HG03103 (cell line): ENCODE results near the gene ROS1.
"Not testable (repeated sequence)": the region's sequence is repeated elsewhere in the genome, so short reads cannot be mapped to it uniquely, and the experiment has no call there.

Experiments
- ATAC-seq: cut with Tn5 transposase; IDR thresholded peaks from one replicate; pipeline ENCODE4 v1.9.1; 2021; ENCODE audit warnings: low read depth; ENCODE audit not compliant: unreplicated experiment

ROS1 gene

DNA sequence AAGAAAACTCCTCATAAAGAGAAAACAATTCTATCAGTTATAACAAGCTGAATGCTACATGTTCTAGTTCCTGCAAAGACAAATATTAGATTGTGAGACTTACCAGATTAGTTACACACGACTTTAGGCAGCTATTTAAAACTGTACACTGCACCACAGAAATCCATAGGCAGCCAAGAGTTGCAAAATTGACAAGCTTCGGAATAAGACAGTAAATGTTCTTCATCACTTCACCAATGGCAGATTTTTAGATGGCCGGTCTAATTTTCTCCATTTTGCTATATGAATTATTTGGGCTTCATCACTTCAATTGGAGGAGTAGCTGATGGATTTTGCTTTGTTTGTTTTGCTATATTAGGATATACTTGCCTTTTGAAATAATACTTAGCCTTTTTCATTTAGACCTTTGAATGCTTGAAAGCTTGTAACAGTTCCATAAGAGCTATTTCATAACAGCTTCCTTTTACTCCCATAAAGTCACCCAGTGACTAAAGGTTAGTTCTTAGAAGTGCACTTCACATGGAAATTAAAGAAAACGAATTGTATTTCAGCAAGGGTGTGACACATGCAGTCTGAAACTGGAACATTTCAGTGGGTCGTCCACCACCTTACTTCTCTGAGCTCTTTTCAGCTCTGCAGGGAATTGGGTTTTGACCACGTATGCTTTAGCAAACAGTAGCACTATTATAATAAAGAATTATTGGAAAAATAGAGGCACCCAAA, at the start of gene ROS1:
ROS1 (minus strand) TSS at position 512 of the 723 bp plus-strand sequence; CDS start at position 226, 286 bp downstream.
- no peak for ATAC-seq

DNA sequence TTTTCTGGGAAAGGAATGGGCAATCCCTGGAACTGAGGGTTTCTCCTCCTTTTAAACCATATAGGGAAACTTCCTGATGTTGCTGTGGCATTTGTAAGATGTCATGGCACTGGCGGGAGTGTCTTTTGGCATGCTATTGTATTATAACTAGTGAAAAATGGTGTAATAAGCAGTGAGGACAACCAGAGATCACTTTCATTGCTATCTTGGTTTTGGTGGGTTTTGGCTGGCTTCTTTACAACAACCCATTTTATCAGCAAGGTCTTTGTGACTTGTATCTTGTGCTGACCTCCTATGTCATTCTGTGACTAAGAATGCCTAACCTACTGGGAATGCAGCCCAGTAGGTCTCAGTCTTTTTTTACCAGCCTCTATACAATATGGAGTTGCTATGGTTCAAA, 47.7 kb upstream of the ROS1 start:
- ATAC-seq = no peak

DNA sequence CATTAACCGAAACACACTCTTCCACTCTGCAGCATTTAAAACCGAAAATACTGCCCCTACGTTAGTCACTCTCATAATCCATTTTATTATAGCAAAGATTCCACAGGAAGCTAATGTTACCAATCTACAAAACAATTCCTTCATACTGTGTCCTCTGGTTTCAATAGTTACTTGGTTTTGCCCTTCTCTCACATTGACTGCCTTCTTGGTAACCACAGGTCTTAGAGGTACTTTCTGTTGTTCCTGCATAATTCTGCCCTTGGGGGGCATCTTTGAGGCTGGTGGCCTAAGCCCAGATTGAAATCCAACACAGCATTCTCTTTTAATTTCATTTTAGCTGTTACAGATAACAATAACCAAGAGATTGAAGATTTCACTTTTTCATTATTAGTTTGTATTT, 46.9 kb upstream of the ROS1 start:
- no peak for ATAC-seq

DNA sequence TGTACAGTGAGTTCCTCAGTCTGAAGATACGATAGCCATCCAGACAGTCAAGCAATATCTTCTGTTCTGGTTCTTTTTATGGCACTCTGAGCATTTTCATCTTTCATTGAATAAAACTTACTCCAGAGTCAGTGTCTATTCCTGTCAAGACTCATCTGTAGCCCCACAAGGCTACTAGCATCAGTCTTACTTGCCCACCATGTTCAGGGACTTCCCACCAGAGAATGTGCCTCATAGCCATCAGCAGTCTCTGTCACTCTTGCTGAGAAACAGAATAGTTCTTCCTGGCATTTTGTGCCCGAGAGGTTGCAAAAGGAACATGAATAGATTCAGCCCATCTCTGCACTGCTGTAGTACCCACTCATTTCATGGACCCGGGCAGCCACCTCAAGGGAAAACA, 44.0 kb upstream of the ROS1 start:
- ATAC-seq = no peak

DNA sequence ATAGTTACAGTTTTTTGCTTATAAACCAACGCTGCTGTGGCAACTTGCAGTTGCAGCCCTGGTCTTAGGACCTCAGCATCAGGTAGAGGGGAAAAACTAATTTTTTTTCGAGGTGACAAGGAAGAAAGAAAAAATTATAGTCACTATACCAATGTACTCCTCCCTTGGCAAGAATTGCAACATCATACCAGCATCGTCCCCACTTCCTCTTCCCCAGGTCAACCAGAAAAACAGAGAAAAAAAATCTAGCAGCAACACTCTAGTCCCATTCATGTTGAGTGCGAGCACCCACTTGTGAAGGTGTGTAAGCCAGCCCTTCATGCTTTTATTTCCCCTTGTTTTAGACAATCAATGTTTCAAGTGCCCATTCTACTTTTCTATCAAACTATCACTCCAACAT, 43.6 kb upstream of the ROS1 start:
- no peak for ATAC-seq

DNA sequence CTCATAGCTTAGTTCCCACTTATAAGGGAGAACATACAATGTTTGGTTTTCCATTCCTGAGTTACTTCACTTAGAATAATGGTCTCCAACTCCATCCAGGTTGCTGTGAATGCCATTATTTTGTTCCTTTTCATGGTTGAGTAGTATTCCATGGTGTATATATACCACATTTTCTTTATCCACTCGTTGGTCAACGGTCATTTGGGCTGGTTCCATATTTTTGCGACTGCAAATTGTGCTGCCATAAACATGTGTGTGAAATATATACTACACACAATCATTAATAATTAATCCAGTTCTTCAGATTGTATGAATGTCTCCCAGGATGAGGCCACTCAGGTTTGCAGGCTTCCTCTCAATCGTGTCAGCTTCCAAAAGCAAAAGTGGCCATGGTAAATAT, 42.8 kb upstream of the ROS1 start:
- ATAC-seq = not testable (repeated sequence)

DNA sequence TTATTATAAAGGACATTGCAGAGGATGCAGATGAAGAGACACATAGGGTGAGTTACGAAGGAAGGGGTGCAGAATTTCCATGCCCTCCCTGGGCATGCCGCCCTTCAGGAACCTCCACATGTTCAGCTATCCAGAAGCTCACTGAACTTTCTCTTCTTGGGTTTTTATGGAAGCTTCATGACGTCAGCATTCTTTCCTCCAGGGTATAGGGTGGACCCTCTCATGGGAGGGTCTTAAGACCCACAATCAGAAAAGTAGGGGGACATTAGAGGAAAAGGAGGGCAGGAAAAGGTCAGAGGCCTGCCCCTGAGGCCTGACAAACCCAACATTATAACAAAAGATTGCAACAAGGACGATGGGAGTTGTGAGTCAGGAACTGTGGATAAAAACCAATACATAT, 42.1 kb upstream of the ROS1 start:
- no peak for ATAC-seq

DNA sequence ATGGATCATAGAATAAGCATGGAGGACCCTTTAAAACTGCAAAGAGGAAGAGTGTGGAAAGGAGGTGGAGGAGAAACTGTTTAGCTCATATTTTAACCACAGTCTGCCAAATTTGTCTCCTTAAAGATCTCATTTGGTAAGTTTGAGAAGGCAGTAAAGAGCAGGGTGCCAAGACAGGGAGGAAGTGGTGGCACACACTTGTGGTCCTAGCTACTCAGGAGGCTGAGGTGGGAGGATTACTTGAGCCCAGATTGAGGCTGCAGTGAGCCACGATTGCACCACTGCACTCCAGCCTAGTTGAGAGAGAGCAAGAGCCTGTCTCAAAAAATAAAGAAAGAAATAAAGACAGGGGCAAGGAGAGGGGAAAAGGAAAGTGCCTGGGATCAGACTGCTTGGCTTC, 39.9 kb upstream of the ROS1 start:
- ATAC-seq = no peak

DNA sequence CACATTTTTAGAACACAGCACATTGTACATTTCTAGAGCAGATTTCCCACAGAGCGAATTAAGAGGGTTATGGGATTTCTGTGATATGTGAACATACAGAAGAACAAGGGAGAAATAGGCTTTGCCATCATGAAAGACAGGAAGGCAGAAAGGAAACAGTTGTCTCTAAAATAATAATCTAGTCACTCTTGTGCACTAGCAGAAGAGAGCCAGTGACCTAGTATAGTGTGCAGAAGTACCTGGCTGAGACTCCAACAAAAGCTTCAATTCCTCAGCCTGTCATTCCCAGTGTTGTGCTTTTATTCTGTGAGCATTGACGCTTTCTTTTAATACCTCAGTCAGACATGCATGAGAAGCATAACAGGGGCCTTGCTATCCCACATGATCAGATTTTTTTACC, 39.0 kb upstream of the ROS1 start:
- no peak for ATAC-seq

DNA sequence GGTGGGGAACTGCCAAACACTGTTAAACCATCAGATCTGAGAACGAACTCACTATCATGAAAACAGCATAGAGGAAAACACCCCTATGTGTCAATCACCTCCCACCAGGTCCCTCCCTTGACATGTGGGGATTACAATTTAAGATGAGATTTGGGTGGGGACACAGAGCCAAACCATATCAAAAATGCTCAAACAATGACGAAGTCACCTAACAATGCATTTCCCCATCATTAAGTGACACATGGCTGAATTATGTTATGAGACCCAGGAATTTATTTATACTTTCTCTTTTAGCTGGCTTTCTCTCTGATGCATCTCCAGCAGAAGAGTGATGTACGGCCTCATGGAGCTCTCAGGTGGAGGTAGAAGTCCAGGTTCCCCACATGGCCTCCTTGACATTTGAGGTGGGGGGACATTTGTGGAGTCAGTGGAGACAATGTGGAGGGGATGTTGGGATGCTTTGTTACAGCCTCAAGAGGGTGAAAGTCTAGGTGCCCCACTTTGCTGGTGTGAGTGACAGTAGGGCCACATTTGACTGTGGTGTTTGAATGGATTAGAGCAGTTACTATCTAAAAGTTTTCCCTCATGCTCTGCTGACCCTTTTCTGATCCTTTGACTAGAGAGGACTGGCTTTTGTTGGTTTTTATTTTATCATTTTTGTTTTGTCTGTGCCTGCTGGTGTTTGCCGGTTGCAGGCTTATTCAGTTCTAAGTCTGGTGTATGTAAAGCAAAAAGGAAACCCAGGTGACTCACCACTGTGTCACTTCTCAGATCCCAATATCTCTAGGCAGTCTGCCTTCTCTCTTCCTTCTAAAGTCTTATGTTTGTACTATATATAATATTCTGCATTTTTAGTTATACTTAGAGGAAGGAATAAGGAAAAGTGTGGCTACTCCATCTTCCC, 38.3 kb upstream of the ROS1 start:
- peak; percentile 49 for ATAC-seq

DNA sequence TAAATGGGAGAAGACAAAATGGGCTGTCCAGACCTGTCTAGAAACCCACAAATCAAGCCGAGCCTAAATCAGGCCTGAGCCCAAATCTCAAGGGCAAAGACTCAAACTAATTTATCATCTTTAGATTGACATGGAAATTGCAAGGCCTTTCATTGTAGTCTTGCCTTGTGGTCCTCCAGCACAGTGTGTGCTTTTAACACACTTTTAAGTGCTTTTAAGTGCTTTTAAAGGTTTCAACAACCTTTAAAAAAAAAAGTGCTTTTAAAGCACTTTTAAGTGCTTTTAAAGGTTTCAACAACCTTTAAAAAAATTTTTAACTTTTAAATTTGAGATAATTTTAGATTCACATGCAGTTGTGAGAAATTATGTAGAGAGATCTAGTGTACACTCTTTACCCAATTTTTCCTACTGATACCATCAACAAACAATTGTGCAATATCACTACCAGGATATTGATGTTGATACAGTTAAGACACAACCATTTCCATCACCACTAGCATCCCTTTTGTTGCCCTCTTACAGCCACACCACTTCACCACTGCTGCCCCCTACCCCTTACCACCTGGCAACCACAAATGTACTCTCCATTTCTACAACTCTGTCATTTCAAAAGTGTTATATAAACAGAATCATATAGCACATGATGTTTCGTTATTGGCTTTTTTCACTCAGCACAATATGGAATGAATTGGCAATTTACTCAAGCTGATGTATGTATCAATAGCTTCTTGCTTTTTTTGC, 33.6 kb upstream of the ROS1 start:
- no peak for ATAC-seq

DNA sequence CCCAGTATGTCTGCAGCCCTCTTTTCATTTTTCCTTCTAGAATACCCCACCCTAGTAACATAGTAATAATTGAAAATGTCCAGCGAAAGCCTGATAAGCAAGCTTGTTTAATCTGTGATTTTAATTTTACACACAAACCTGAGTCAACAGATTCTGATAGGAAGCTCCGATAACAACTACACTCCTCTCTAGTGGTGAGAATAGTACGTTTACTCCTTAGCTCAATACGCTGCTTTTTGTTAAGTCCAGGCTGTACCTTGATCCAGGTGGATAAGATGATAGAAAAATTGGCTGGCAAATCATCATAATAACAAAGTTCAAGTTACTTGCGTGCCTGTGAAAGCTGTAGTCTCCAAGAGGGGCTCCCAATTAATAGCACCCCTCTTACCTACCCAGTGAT, 31.3 kb upstream of the ROS1 start:
- ATAC-seq = no peak

DNA sequence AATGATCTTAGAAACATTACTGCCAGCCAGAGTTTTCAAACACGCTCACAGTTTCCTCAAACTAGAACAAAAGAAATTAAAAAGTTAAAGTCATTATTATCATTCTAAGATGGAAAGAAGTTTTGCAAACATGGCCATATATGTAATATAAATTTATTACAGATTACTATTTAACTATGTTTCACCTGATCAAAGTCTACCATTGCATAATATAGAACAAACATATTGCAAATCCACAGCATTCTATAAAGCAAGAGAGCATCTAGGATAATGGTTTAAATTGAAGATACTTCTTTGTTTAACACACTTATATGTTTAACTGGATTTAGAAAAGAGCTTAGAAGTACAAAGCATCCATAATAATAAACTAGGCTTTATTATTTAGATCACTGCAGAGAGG, 30.5 kb upstream of the ROS1 start:
- no peak for ATAC-seq

DNA sequence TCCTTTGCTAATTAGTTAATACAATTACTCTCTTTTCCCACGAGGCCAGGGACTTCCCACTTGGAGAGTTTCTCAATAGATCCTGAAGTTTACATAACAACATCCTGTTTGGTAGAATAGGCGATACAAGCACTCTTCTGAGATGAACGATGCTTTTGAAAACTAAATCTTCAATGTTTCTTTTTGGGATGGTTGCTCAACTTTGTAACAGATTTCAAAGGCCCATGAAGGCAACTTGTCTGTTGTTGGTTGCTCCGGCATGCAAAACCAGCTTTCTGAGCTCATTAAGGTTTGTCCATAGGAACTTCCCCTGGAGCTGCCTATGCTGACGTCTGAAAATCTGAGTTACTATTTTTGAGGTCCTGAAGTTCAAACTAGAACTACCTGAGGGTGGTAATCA, 25.9 kb upstream of the ROS1 start:
- no peak for ATAC-seq

DNA sequence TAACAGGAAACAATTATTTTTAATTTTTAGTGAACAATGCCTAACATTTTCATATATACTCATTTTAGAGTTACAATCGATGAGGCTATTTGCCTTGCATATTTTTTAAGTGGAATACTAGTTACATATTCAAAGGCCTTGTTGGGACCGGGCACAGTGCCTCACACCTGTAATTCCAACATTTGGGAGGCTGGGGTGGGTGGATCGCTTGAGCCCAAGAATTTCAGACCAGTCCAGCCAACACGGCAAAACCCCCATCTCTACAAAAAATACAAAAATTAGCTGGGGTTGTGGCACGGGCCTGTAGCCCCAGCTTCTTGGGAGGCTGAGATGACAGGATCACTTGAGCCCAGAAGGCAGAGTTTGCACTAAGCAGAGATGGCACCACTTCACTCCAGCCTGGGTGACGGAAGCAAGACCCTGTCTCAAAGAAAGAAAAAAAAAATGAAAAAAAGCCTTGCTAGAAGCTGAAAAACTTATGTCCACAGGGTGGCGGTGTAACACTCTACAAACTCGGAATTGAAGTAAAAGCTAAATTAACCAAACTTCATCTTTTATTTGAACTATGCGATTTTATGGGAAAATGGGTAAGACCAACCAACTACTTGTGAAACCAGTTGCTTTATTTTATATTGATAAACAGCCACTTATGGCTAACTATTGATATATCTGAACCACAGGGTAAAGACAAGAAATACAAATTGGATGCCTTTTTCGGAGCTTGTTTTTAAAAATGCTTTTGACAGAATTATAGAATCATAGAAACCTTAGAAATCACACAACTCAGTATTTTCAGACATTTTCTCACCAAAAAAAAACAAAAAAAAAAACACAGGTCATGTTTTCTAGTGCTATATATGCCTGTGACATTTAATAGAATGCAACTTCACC, 24.1 kb upstream of the ROS1 start:
- ATAC-seq = no peak

DNA sequence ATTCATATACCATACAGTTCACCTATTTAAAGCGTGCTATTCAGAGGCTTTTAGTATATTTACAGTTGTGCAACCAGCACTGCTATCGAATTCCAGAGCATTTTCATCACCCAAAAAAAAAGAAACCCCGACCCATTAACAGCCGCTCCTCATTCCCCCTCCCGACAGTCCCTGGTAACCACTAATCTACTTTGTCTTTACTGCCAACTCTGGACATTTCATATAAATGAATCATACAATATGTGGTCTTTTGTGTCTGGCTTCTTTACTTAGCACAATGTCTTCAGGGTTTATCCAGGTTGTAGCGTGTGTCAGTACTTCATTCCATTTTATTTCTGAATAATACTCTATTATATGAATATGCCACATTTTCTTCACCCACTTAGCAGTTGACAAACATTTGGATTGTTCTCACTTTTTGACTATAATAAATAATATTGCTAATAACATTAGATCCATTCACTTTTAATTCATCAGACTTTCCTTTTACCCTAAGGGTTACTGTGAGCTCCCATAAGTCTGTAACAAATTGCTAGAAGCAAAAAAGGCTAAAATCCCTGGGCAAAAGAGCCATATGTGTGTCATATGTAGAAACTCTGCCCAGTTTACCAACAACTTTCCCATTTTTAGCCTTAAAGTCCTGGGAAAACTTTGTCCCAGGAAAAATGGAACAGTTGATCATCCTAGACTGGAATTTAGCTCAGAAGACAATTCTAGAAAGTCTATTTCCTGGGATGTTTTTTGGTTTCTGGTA, 23.2 kb upstream of the ROS1 start:
- no peak for ATAC-seq

DNA sequence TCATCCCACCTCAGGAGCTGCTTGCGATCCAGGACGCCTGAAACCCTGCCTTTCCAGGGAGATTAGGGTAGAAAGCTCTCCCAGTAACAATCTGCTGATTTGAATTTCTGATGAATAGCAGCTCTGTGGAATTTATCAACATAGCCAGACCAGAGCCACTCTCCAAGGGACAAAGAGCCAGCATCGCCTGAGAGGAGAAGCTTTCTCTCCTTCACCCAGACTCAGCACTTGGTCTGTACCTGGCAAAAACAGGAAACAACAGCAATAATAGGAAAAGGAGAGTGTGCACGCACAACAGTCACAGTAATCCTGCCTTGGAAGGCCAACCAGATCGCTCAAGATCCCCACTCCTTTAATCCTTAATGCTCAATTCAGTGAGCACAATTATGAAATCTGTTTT, 22.3 kb upstream of the ROS1 start:
- no peak for ATAC-seq

DNA sequence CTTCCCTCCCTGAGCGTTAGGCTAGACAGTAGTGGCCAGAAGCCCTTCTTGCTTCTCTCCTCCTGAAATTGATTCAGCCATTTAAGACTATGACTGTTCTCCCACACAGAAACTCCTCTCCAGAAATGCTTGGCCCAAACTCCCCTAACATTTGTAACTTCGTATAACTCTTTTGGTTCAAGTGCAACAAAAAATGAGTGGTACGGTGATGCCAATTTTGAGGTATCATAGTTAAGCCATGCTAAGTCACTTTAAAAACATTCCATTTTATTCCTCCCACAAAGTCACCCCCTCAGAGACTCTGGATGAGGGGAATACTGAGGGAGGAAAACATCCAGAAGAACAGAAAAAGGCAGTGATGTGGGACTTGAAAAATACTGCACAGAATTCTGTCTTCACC, 21.1 kb upstream of the ROS1 start:
- no peak for ATAC-seq

DNA sequence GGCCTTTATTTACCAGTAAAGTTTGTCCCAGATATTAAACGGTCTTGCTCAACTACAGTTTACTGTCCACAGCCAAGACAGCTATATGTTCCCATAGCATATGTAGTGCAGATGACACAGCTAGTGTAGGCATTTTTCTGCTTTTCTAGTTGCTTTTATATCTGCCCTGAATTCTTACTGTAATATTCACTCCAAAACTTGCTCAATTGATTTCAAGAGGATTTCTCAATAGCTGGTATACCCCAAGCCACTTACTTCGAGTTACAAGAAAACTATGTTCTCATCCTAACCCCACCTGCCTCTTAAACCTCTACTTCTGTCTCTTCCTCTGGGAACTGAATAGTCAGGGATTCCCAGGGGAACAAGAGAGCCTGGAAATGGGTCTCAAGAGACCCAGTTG, 18.9 kb upstream of the ROS1 start:
- no peak for ATAC-seq

DNA sequence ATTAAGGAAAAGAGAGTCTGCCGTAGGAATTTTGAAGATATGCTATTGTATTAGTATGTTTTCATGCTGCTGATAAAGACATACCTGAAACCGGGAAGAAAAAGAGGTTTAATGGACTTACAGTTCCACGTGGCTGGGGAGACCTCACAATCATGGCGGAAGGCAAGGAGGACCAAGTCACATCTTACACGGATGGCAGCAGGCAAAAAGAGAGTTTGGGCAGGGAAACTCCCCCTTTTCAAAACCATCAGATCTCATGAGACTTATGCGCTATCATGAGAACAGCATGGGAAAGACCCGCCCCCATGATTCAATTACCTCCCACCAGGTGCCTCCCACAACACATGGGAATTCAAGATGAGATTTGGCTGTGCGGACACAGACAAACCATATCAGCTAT, 16.6 kb upstream of the ROS1 start:
- ATAC-seq = not testable (repeated sequence)
